HepG2 (cell line): Measurements from ENCODE around the gene JPH4. TPM values are rescaled to one million over a fixed set of nuclear protein-coding genes. Genes with fewer than 3 reads are reported as not detected.
A peak's percentile ranks its signal among the peaks of the same experiment; 100 is the strongest.

Source experiments
- AHR ChIP-seq: IDR thresholded peaks from 2 replicates; pipeline ENCODE4 v1.6.1; 2018; ENCODE audit warnings: missing genetic modification reagents, missing compliant biosample characterization
- ARNTL ChIP-seq: sonication (generic); formaldehyde crosslinking; IDR thresholded peaks from 2 replicates; pipeline ENCODE4 v1.4.0; 2020; ENCODE audit warnings: mild to moderate bottlenecking, missing genetic modification reagents
- BORCS8-MEF2B ChIP-seq: sonication (generic); formaldehyde crosslinking; IDR thresholded peaks from 2 replicates; pipeline ENCODE4 v1.8.0; 2022; ENCODE audit warnings: mild to moderate bottlenecking, missing genetic modification reagents
- CEBPB ChIP-seq: IDR thresholded peaks from 2 replicates; pipeline ENCODE4 v1.6.1; 2011; ENCODE audit warnings: low read depth, low read length, improper control_type of control experiment, borderline replicate concordance
- CEBPG ChIP-seq: IDR thresholded peaks from 2 replicates; pipeline ENCODE4 v1.6.1; 2016
- ELF4 ChIP-seq: sonication (generic); formaldehyde crosslinking; IDR thresholded peaks from 2 replicates; pipeline ENCODE4 v1.5.0; 2020; ENCODE audit warnings: missing genetic modification reagents, mild to moderate bottlenecking, moderate library complexity, borderline replicate concordance
- HNF4G ChIP-seq, 2 experiments: sonication (generic) in 1 of 2; formaldehyde crosslinking in 1 of 2; IDR thresholded peaks; 2 replicates each; pipeline versions ENCODE4 v1.4.0 to v1.6.1; 2011 to 2020; ENCODE audit warnings: borderline replicate concordance in 2 of 2, low read depth in 2 of 2, mild to moderate bottlenecking in 2 of 2, low read length in 1 of 2, missing genetic modification reagents in 1 of 2, moderate library complexity in 1 of 2
- JUN ChIP-seq: sonication (generic); formaldehyde crosslinking; IDR thresholded peaks from 2 replicates; pipeline ENCODE4 v1.4.0; 2020; ENCODE audit warnings: mild to moderate bottlenecking, missing genetic modification reagents
- KLF15 ChIP-seq: sonication (generic); formaldehyde crosslinking; IDR thresholded peaks from 2 replicates; pipeline ENCODE4 v1.8.1; 2023; ENCODE audit warnings: borderline replicate concordance, mild to moderate bottlenecking, inconsistent platforms, missing genetic modification reagents, mixed read lengths
- MIXL1 ChIP-seq: IDR thresholded peaks from 2 replicates; pipeline ENCODE4 v1.6.1; 2016
- NCOA1 ChIP-seq: sonication (generic); formaldehyde crosslinking; IDR thresholded peaks from 2 replicates; pipeline ENCODE4 v1.9.0; 2021; ENCODE audit warnings: missing genetic modification reagents
- PBX3 ChIP-seq: sonication (generic); formaldehyde crosslinking; IDR thresholded peaks from 2 replicates; pipeline ENCODE4 v1.8.1; 2023; ENCODE audit warnings: missing genetic modification reagents, inconsistent platforms, borderline replicate concordance
- REPIN1 ChIP-seq: sonication (generic); formaldehyde crosslinking; IDR thresholded peaks from 2 replicates; pipeline ENCODE4 v1.8.0; 2022; ENCODE audit warnings: missing genetic modification reagents, low read depth, mild to moderate bottlenecking, borderline replicate concordance
- SMAD3 ChIP-seq: sonication (generic); formaldehyde crosslinking; IDR thresholded peaks from 2 replicates; pipeline ENCODE4 v1.4.0; 2020; ENCODE audit warnings: missing genetic modification reagents
- SMC3 ChIP-seq: IDR thresholded peaks from 2 replicates; pipeline ENCODE4 v1.6.1; 2011; ENCODE audit warnings: low read length, improper control_type of control experiment
- TEAD3 ChIP-seq: optimal IDR thresholded peaks from 2 replicates; pipeline ENCODE3; 2016; ENCODE audit warnings: borderline replicate concordance
- TRIM24 ChIP-seq: sonication (generic); formaldehyde crosslinking; IDR thresholded peaks from 2 replicates; pipeline ENCODE4 v1.8.0; 2022; ENCODE audit warnings: mild to moderate bottlenecking, missing genetic modification reagents
- ZNF205 ChIP-seq: IDR thresholded peaks from 2 replicates; pipeline ENCODE4 v1.6.1; 2018; ENCODE audit warnings: missing biosample characterization, missing genetic modification reagents
- ZNF343 ChIP-seq: sonication (generic); formaldehyde crosslinking; IDR thresholded peaks from 2 replicates; pipeline ENCODE4 v1.4.0; 2020; ENCODE audit warnings: mild to moderate bottlenecking, missing genetic modification reagents
- ZNF510 ChIP-seq: sonication (generic); formaldehyde crosslinking; IDR thresholded peaks from 2 replicates; pipeline ENCODE4 v1.4.0; 2020; ENCODE audit warnings: low read depth, mild to moderate bottlenecking, missing genetic modification reagents
- ZNF572 ChIP-seq: sonication (generic); formaldehyde crosslinking; IDR thresholded peaks from 2 replicates; pipeline ENCODE4 v1.5.1; 2020; ENCODE audit warnings: mild to moderate bottlenecking, missing genetic modification reagents
- ZNF616 ChIP-seq: sonication (generic); formaldehyde crosslinking; IDR thresholded peaks from 2 replicates; pipeline ENCODE4 v1.5.0; 2020; ENCODE audit warnings: low read depth, mild to moderate bottlenecking, missing genetic modification reagents
- ZNF713 ChIP-seq: sonication (generic); formaldehyde crosslinking; IDR thresholded peaks from 2 replicates; pipeline ENCODE4 v1.4.0; 2020; ENCODE audit warnings: mild to moderate bottlenecking, missing genetic modification reagents
- ZNF792 ChIP-seq: IDR thresholded peaks from 2 replicates; pipeline ENCODE4 v1.6.1; 2016
- ZNF839 ChIP-seq: sonication (generic); formaldehyde crosslinking; IDR thresholded peaks from 2 replicates; pipeline ENCODE4 v1.4.0; 2020; ENCODE audit warnings: missing genetic modification reagents, mild to moderate bottlenecking, borderline replicate concordance
- ZSCAN21 ChIP-seq: sonication (generic); formaldehyde crosslinking; IDR thresholded peaks from 2 replicates; pipeline ENCODE4 v1.8.0; 2022; ENCODE audit warnings: mild to moderate bottlenecking, missing genetic modification reagents, moderate library complexity, borderline replicate concordance
- polyA plus RNA-seq, 8 experiments: library from polyadenylated mRNA; depleted of rRNA in 3 of 8; stranded (reverse) in 7 of 8; unstranded in 1 of 8; fragments of >200 nt; fragmentation: Illumina TruSeq in 4 of 8; extraction: Trizol in 4 of 8; gene quantifications; 2 replicates each; pipeline versions ENCODE4 v1.2.1 to v1.2.3, GENCODE V29; 2011 to 2016; ENCODE audit warnings: low read depth in 4 of 8, missing spikeins in 1 of 8, mixed read lengths in 1 of 8; ENCODE audit not compliant: insufficient read depth in 1 of 8
- total RNA-seq, 5 experiments: library from RNA; depleted of rRNA; stranded (reverse); fragments of >200 nt; fragmentation: Illumina TruSeq; extraction: Trizol; gene quantifications; 2 replicates each; pipeline ENCODE4 v1.2.3, GENCODE V29; 2016; ENCODE audit warnings: low read depth in 1 of 5
- TF ChIP-seq, protein P1 (sequence below): sonication (generic); formaldehyde crosslinking; conservative IDR thresholded peaks from 2 replicates; pipeline ENCODE4 v1.4.0; 2020; ENCODE audit warnings: missing genetic modification reagents
- TF ChIP-seq, protein P2 (sequence below): sonication (generic); formaldehyde crosslinking; IDR thresholded peaks from 2 replicates; pipeline ENCODE4 v1.4.0; 2020; ENCODE audit warnings: missing genetic modification reagents
- TF ChIP-seq, protein P3 (sequence below): sonication (generic); formaldehyde crosslinking; conservative IDR thresholded peaks from 2 replicates; pipeline ENCODE4 v1.8.0; 2022; ENCODE audit warnings: low read depth, missing genetic modification reagents

Gene JPH4
- total and polyA plus RNA-seq, 2 of the 13 experiments (the other 11 are each of a cell fraction or from before 2014, with no cell fraction given), result 0.08 to 0.22 TPM

GRCh38 chr14:23614395-23614828 lies 35.8 kb upstream of the JPH4 start (continued):
- TF ChIP-seq, protein P1, sequence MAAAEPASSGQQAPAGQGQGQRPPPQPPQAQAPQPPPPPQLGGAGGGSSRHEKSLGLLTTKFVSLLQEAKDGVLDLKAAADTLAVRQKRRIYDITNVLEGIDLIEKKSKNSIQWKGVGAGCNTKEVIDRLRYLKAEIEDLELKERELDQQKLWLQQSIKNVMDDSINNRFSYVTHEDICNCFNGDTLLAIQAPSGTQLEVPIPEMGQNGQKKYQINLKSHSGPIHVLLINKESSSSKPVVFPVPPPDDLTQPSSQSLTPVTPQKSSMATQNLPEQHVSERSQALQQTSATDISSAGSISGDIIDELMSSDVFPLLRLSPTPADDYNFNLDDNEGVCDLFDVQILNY (CRISPR knock-in tag), result no peak
- TF ChIP-seq SMAD3 (CRISPR knock-in tag) (no peak), ZNF510 (CRISPR knock-in tag) (0 out of 2 replicates have a peak, but pooled peaks have one; percentile 76), ARNTL (CRISPR knock-in tag) (no peak), BORCS8-MEF2B (CRISPR knock-in tag) (0 out of 2 replicates have a peak, but pooled peaks have one; percentile 11), TRIM24 (no peak), AHR (peak; percentile 70; the same call in 1 of the 2 replicates), SMC3 (no peak), ZNF792 (CRISPR knock-in tag) (0 out of 2 replicates have a peak, but pooled peaks have one; percentile 2), ZNF839 (peak; percentile 58; the same call in 1 of the 2 replicates), ZNF572 (CRISPR knock-in tag) (peak; percentile 98), CEBPG (CRISPR knock-in tag) (no peak), ZSCAN21 (CRISPR knock-in tag) (no peak), NCOA1 (CRISPR knock-in tag) (0 out of 2 replicates have a peak, but pooled peaks have one; percentile 8), TEAD3 (CRISPR knock-in tag) (peak; percentile 1), PBX3 (CRISPR knock-in tag) (no peak), ELF4 (CRISPR knock-in tag) (no peak), JUN (CRISPR knock-in tag) (peak; percentile 49; the same call in 1 of the 2 replicates), MIXL1 (CRISPR knock-in tag) (no peak), HNF4G (IDR thresholded peaks at IDR 0.05; ENCODE audit: borderline replicate concordance, low read depth, low read length) (no peak), HNF4G (CRISPR knock-in tag; IDR thresholded peaks at IDR 0.05; ENCODE audit: borderline replicate concordance, low read depth) (peak; percentile 55; the same call in 1 of the 2 replicates), ZNF343 (CRISPR knock-in tag) (no peak), KLF15 (CRISPR knock-in tag) (no peak), CEBPB (no peak), ZNF713 (CRISPR knock-in tag) (no peak), ZNF616 (no peak), ZNF205 (CRISPR knock-in tag) (no peak), REPIN1 (CRISPR knock-in tag) (no peak)
- TF ChIP-seq, protein P2, sequence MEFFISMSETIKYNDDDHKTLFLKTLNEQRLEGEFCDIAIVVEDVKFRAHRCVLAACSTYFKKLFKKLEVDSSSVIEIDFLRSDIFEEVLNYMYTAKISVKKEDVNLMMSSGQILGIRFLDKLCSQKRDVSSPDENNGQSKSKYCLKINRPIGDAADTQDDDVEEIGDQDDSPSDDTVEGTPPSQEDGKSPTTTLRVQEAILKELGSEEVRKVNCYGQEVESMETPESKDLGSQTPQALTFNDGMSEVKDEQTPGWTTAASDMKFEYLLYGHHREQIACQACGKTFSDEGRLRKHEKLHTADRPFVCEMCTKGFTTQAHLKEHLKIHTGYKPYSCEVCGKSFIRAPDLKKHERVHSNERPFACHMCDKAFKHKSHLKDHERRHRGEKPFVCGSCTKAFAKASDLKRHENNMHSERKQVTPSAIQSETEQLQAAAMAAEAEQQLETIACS (CRISPR knock-in tag), result no peak
- TF ChIP-seq, protein P3, sequence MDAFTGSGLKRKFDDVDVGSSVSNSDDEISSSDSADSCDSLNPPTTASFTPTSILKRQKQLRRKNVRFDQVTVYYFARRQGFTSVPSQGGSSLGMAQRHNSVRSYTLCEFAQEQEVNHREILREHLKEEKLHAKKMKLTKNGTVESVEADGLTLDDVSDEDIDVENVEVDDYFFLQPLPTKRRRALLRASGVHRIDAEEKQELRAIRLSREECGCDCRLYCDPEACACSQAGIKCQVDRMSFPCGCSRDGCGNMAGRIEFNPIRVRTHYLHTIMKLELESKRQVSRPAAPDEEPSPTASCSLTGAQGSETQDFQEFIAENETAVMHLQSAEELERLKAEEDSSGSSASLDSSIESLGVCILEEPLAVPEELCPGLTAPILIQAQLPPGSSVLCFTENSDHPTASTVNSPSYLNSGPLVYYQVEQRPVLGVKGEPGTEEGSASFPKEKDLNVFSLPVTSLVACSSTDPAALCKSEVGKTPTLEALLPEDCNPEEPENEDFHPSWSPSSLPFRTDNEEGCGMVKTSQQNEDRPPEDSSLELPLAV (CRISPR knock-in tag), result no peak
